ENCODE measurements around the gene PTX4.

PTX4 gene

DNA sequence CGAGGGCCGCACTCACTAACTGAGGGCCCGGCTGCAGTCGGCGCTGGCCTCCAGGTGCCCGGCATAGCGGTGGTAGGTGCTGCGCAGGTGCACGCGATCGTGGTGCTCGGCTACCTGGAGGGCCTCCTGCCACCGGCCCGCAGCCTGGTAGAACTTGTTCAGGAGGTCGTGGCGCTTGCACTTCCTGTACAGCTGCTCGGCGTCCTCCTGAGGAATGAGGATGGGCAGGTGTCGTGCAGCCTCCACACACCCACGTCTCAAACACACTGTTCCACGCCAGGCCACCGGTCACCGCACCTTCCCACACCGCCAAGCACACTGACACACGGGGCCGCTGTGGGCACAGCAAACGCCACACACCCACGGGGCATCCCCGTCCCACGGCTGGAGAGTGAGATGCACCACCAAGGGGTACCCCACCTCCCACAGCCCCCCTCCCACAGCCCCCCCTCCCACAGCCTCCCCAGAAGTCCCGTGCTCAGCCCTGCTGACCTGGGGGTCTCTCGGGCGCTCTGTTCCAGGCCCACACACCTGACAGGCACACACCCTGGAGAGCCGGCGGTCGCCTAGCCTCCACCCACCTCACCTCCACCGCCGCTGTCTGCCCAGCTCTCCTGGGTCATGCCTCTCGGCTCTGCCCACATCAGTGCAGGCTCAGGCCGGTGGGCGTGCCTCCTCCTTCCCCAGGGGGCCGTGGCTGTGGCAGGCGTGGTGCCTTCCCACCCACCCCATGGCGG is 37.3 kb upstream of the PTX4 start:
- intact Hi-C loops (cut with DNase I), result no loop called here
- DNase-seq, result no peak

DNA sequence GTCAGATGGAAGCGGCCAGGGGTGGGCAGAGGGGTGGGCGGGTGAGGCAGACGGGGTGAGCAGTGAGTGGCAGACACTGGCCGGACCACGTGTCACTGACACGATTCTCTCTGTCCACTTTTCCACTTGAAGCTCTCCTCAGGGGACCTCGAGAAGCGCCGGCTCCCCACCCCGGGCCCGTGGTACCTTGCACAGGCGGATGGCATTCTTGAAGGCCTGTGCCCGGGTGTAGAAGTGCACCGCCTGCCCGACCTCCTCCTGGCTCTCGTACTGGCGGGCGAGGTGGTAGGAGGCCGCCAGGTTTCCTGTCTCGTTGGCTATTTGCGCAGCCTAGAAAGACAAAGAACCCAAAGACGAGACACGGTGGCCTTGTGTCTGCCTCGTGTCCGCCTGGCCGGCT is 35.6 kb upstream of the PTX4 start:
- no peak for DNase-seq
- intact Hi-C loops (cut with DNase I), result no loop called here

DNA sequence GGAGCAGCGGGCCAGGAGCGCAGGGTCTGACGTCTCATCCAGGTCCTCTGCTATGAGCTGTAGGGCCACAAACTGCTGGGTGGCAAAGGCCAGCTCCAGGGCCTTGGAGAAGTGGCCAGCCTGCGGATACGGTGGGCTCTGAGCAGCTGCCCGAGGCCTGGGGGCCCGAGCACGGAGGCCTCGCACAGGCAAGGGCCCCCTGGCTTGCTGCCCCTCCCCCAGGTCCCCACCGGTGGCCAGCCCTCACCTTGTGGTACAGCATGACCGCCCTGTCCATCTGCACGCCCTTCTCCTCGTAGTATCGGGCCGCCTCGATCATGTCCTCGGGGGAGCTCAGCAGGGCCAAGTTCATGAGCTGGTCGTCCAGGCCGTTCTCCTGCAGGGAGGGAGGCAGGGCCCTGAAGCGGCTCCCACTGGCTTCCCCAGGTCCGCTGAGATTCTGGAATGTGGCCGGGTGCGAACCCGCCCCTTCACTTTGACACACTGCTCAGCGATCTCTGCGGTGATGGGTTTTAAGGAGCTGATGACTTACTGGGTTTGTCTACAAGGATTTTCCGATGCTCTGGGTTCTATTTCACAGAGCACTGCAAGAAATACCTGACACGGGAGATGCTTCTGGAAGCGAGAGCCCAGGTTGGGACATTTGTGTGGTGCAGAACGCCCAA is 35.0 kb upstream of the PTX4 start:
- no peak for DNase-seq
- intact Hi-C loops (cut with DNase I), result no loop called here

- intact Hi-C loops (cut with DNase I), result no loop called here
- no peak for DNase-seq
Observed at GRCh38 chr16:1520461-1520860, 31.7 kb upstream of the PTX4 start.

DNA sequence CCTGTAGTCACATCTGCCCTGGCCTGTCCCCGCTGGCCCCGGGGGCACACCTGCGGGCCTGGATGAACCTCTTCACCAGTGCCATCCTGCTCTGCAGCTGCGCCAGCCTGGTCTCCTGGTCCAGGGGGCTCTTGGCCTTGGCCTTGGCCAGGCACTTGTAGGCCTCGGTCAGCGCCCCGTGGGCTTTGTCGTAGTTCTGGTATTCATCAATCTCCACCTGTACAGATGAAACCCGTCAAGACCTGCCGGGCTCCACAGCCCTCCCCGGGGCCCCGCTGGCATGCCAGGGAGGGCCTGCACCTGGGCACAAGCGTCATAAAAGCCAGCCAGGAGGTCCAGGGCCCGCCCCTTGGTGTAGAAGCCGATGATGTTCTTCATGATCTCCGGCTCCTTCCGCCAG is 31.1 kb upstream of the PTX4 start:
- intact Hi-C loops (cut with DNase I), result loop anchor here (10.0 kb wide), 1 partner anchor 55 kb away; no protein-coding TSS in a partner anchor
- DNase-seq, result no peak

GRCh38 chr16:1518626-1519135 is 29.9 kb upstream of the PTX4 start:
- no peak for DNase-seq
- intact Hi-C loops (cut with DNase I), result loop anchor here (10.0 kb wide), 1 partner anchor 56 kb away; no protein-coding TSS in a partner anchor

DNA sequence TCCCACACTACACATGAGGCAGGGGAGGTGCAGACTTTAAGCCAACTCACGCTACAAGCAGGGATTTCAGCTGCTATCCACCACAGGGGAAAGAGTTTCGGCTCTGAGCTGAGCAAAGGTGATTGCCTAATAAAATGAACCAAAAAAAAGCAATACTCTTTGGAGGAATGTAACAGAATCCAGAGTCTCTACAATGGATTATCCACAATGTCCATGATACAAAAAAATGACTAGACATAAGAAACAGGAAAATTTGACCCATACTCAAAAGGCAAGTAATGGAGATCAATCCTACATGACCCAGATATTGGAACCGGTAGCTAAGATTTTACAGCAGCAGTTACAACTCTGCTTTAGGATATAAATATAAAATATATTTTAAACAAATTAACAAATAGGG is 25.8 kb upstream of the PTX4 start:
- no peak for DNase-seq
- intact Hi-C loops (cut with DNase I), result loop anchor here (10.0 kb wide), 1 partner anchor 60 kb away; no protein-coding TSS in a partner anchor

DNA sequence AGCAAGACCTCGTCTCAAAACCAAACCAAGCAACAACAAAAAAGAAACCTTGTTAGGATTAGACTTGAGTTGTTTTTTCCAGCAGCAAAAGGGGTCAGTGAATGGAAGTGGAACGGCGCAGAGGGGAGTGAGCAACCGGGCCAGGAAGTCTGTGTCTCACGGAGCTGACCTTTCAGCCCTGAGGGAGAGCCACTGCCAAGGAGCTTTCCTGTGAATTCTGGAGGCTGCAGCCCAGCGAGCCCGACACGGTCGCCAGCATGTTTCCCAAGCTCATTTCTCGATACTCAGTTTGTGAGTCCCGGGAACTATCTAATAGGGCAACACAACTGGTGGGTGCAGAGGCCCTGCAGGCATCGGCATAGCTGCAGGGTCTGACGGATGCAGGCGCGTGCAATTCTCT is 24.0 kb upstream of the PTX4 start:
- intact Hi-C loops (cut with DNase I), result loop anchor here (10.0 kb wide), 1 partner anchor 62 kb away; no protein-coding TSS in a partner anchor
- DNase-seq, result no peak

GRCh38 chr16:1511662-1512569 is 23.2 kb upstream of the PTX4 start:
- no peak for DNase-seq
- intact Hi-C loops (cut with DNase I), result loop anchor here (10.0 kb wide), 1 partner anchor 63 kb away; no protein-coding TSS in a partner anchor

- no peak for DNase-seq
- intact Hi-C loops (cut with DNase I), result loop anchor here (10.0 kb wide), 1 partner anchor 64 kb away; no protein-coding TSS in a partner anchor
Observed at GRCh38 chr16:1510941-1511351, 22.2 kb upstream of the PTX4 start.

DNA sequence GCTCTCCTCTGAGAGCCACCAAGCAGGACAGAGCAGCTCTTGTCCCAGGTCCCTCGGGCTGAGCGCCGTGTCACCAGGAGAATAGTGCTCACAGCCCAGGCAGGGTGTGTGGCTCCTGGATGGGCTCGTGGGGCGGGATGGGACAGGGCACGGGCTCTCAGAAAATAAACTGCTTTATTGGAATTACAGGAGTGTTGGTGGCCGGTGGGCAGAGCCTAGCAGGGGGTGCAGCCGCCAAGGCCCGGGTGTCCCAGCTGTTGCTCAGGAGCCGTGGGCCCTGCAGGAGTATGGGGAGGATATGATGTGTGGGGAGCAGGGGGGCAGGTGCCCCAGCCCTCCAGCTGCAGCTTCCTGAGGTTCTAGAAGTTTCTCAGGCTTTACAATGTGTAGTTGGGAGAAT is 21.5 kb upstream of the PTX4 start:
- intact Hi-C loops (cut with DNase I), result loop anchor here (10.0 kb wide), 1 partner anchor 65 kb away; no protein-coding TSS in a partner anchor
- DNase-seq, result no peak

GRCh38 chr16:1509307-1510221 is 20.8 kb upstream of the PTX4 start:
- intact Hi-C loops (cut with DNase I), result loop anchor here (10.0 kb wide), 1 partner anchor 65 kb away; no protein-coding TSS in a partner anchor
- DNase-seq, result no peak

DNA sequence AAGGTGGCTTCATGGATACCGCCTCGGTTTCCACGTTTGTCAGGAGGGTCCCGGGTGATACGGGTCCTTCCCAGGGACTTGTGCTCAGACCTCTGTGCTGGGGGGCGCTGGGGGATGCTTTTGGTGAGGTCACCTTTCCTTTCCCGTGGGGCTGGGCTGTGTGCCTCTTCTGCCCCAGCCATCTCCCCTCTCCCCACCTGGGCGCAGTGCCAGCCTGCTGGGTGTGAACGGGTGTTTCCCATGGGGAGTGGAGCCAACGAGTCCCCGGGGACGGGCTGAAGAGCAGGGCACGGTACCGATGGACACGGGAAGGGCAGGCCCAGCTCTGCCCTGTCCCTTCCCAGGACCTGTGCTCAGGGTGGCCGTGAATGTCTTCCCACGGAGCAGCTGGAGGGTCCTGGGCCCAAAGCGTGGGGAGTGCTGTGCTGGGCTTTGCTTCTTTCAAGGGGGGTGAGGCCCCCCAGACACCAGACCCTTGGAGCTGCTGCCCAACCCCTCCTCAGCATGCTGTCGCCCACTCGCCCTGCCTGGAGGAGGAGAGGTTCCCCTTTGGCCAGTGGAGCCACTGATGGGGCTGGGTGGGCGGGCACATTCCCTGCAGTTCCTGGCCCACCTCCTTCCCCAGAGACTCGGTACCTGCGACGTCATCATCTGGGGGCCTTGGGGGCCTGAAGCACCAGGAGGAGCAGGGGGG is 19.9 kb upstream of the PTX4 start:
- no peak for DNase-seq
- intact Hi-C loops (cut with DNase I), result no loop called here

GRCh38 chr16:1506494-1507213 is 17.9 kb upstream of the PTX4 start:
- intact Hi-C loops (cut with DNase I), result no loop called here
- no peak for DNase-seq

GRCh38 chr16:1505912-1506311 is 17.2 kb upstream of the PTX4 start:
- DNase-seq, result no peak
- intact Hi-C loops (cut with DNase I), result no loop called here

GRCh38 chr16:1505073-1505844 is 16.5 kb upstream of the PTX4 start:
- intact Hi-C loops (cut with DNase I), result no loop called here

More at GRCh38 chr16:1505073-1505844, 16.5 kb upstream of the PTX4 start:
- no peak for DNase-seq
